ENCODE results near the gene WFIKKN2. TPM values are rescaled to one million over a fixed set of nuclear protein-coding genes. Genes with fewer than 3 reads are reported as not detected.

The WFIKKN2 gene
- total and polyA plus RNA-seq, 2 of the 4 experiments (the other 2 are of a cell fraction), result 0.02 TPM; not detected in 1

DNA sequence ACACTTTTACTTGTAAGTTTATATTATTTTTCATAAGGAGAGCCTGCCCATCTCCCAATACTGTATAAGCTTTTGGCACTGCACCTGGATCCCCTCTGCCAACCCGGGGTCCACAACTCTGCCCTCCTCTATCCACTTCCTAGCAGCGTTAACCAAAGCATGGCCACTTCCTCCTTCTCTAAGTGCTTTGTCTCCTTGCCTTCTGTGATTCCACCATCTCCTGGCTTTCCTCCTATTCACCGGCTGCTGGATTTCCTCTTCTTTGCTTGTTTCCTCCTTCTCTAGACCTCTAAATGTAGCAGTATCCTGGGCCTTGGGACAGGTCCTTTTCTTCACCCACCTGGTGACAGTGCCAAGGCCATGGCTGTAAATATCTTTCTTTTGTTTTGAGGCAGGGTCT lies 20.0 kb upstream of the WFIKKN2 start:
- intact Hi-C loops (cut with micrococcal nuclease), result no loop called here
- ChIA-PET CTCF (no interaction called here), POLR2A (ENCODE audit: unreplicated experiment) (no interaction called here)
- Histone ChIP-seq H2BK120ac (ENCODE audit: low read depth, low read length) (no peak overlapping the region), H3K9me3 (ENCODE audit: control insufficient read depth, insufficient read depth, low read length) (no peaks in the 10 kb centered on the region), H3K4me1 (ENCODE audit: control insufficient read depth, insufficient read depth, low read length) (no peaks in the 10 kb centered on the region), H2AK9ac (replicated peaks; ENCODE audit: low read depth, low read length, poor library complexity) (no peak overlapping the region), H2BK5ac (ENCODE audit: low read depth, low read length, poor library complexity, severe bottlenecking) (no peak overlapping the region), H3K9me1 (ENCODE audit: insufficient read depth, low read length) (no peaks in the 10 kb centered on the region), H3K23ac (ENCODE audit: low read depth, low read length) (no peak overlapping the region), H3K4ac (ENCODE audit: low read depth, low read length) (no peak overlapping the region), H3K4me3 (ENCODE audit: insufficient read depth, low read depth, low read length) (no peak overlapping the region), H3K36me3 (ENCODE audit: control insufficient read depth, insufficient read depth, low read length) (no peaks in the 10 kb centered on the region), H3K27me3 (ENCODE audit: control insufficient read depth, insufficient read depth, low read length) (peaks cover 41% of the 10 kb centered on the region), H2BK20ac (ENCODE audit: low read depth, low read length) (no peak overlapping the region), H4K20me1 (ENCODE audit: insufficient read depth, low read length) (no peaks in the 10 kb centered on the region), H2AFZ (replicated peaks; ENCODE audit: low read length, poor library complexity) (no peak overlapping the region), H3K9ac (ENCODE audit: low read depth, low read length) (no peak overlapping the region), H3K79me1 (ENCODE audit: low read depth in 1 of 2, low read length in 2 of 2) (no peaks in the 10 kb centered on the region), H4K5ac (ENCODE audit: low read depth, low read length) (no peak overlapping the region), H4K91ac (ENCODE audit: insufficient read depth, low read depth, low read length) (no peak overlapping the region), H3K14ac (replicated peaks; ENCODE audit: low read depth, low read length) (no peak overlapping the region), H3K18ac (ENCODE audit: low read depth, low read length) (no peak overlapping the region), H3K27ac (ENCODE audit: insufficient read depth, low read length) (no peak overlapping the region), H2BK15ac (ENCODE audit: low read depth, low read length) (no peak overlapping the region), H3K4me2 (ENCODE audit: low read depth, low read length) (no peak overlapping the region), H4K8ac (ENCODE audit: low read depth in 2 of 2, low read length in 2 of 2) (no peak overlapping the region), H2AK5ac (ENCODE audit: low read depth, low read length) (no peak overlapping the region), H3K56ac (ENCODE audit: extremely low read depth, insufficient read depth, low read length) (no peak overlapping the region)
- dilution Hi-C loops (cut with HindIII; ENCODE audit: low sequenced_read_pairs, unreplicated experiment), result no loop called here
- TF ChIP-seq POLR2A (IDR thresholded peaks at IDR 0.05; ENCODE audit: low read depth, low read length) (no peak), CHD1 (IDR thresholded peaks at IDR 0.05; ENCODE audit: low read depth, low read length) (no peak), SMC3 (IDR thresholded peaks at IDR 0.05; ENCODE audit: low read depth, low read length) (no peak), RFX5 (IDR thresholded peaks at IDR 0.05; ENCODE audit: low read depth, low read length) (no peak), NFE2L2 (IDR thresholded peaks at IDR 0.05; ENCODE audit: low read depth, low read length) (no peak), MAZ (IDR thresholded peaks at IDR 0.05; ENCODE audit: borderline replicate concordance, low read depth, low read length) (no peak), BHLHE40 (IDR thresholded peaks at IDR 0.05; ENCODE audit: low read depth, low read length) (no peak), FOS (IDR thresholded peaks at IDR 0.05; ENCODE audit: low read depth, low read length) (no peak), MXI1 (IDR thresholded peaks at IDR 0.05; ENCODE audit: borderline replicate concordance, low read depth, low read length) (no peak), RAD21 (IDR thresholded peaks at IDR 0.05; ENCODE audit: low read length) (no peak), USF2 (IDR thresholded peaks at IDR 0.05; ENCODE audit: low read depth, low read length) (no peak), MAFK (IDR thresholded peaks at IDR 0.05; ENCODE audit: low read depth, low read length) (no peak), RCOR1 (IDR thresholded peaks at IDR 0.05; ENCODE audit: insufficient replicate concordance, low read length) (no peak), CTCF (conservative IDR thresholded peaks at IDR 0.05; ENCODE audit: low read depth, low read length) (no peak), CEBPB (IDR thresholded peaks at IDR 0.05; ENCODE audit: low read depth, low read length) (no peak)
- TF ChIP-seq, protein P1, sequence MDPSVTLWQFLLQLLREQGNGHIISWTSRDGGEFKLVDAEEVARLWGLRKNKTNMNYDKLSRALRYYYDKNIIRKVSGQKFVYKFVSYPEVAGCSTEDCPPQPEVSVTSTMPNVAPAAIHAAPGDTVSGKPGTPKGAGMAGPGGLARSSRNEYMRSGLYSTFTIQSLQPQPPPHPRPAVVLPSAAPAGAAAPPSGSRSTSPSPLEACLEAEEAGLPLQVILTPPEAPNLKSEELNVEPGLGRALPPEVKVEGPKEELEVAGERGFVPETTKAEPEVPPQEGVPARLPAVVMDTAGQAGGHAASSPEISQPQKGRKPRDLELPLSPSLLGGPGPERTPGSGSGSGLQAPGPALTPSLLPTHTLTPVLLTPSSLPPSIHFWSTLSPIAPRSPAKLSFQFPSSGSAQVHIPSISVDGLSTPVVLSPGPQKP (IDR thresholded peaks at IDR 0.05; ENCODE audit: borderline replicate concordance, low read depth, low read length), result no peak
- DNase-seq, result no peak
- in situ Hi-C loops (cut with MboI; ENCODE audit: low sequenced_read_pairs), result no loop called here
- WGBS, 2 experiments (ENCODE audit: extremely low coverage in 2 of 2, insufficient read length in 1 of 2), result 50% methylated on average over 1 of the region's 3 CpGs; no CpG with 5 or more reads in 1 of the 2 experiments
- ATAC-seq (ENCODE audit: low read depth), result no peak
- BruUV-seq (replicated peaks), result no TSS peak

All from IMR-90 (cell line).